ENCODE data around the gene DISC1.

GRCh38 chr1:232045139-232045994 is 418.8 kb downstream of the DISC1 start:
- TF ChIP-seq POLR2A (IDR thresholded peaks at IDR 0.05) = no peak
- no peak for TF ChIP-seq CTCF (IDR thresholded peaks at IDR 0.05)
